PFSK-1 (cell line): Measurements from ENCODE around the gene CYSRT1.

Experiments
- FOXP2 ChIP-seq: optimal IDR thresholded peaks from 2 replicates; pipeline ENCODE3; 2011; ENCODE audit warnings: borderline replicate concordance, control low read depth, inconsistent platforms; ENCODE audit not compliant: insufficient read depth; ENCODE audit errors: extremely low read length, extremely low read depth
- POLR2AphosphoS5 ChIP-seq: IDR thresholded peaks from 2 replicates; pipeline ENCODE4 v1.6.1; 2012; ENCODE audit warnings: low read depth, mild to moderate bottlenecking, control low read depth, low read length, moderate library complexity
- REST ChIP-seq, 2 experiments: IDR thresholded peaks; 2 replicates each; pipeline versions ENCODE4 v1.6.1 to v1.8.0; 2011 to 2012; ENCODE audit warnings: low read depth in 2 of 2, low read length in 2 of 2, control low read depth in 1 of 2, inconsistent platforms in 1 of 2, mild to moderate bottlenecking in 1 of 2, moderate library complexity in 1 of 2; ENCODE audit not compliant: insufficient read depth in 1 of 2
- SIN3A ChIP-seq: IDR thresholded peaks from 2 replicates; pipeline ENCODE4 v1.6.1; 2012; ENCODE audit warnings: mild to moderate bottlenecking, low read length, moderate library complexity, borderline replicate concordance; ENCODE audit not compliant: insufficient read depth
- TAF1 ChIP-seq: IDR thresholded peaks from 2 replicates; pipeline ENCODE4 v1.6.1; 2012; ENCODE audit warnings: low read length, control low read depth, borderline replicate concordance; ENCODE audit not compliant: insufficient read depth

The CYSRT1 gene

GRCh38 chr9:137198051-137198901, 26.7 kb upstream of the CYSRT1 start:
- TF ChIP-seq POLR2AphosphoS5 (no peak), SIN3A (no peak), REST (IDR thresholded peaks at IDR 0.05; ENCODE audit: insufficient read depth in 1 of 2, low read depth in 2 of 2, low read length in 2 of 2) (no peak), TAF1 (no peak), FOXP2 (no peak)

GRCh38 chr9:137198902-137199283, 26.1 kb upstream of the CYSRT1 start:
- no peak for TF ChIP-seq FOXP2
- no peak for TF ChIP-seq REST (IDR thresholded peaks at IDR 0.05; ENCODE audit: insufficient read depth in 1 of 2, low read depth in 2 of 2, low read length in 2 of 2)
- no peak for TF ChIP-seq TAF1
- no peak for TF ChIP-seq SIN3A
- TF ChIP-seq POLR2AphosphoS5, result no peak

- no peak for TF ChIP-seq REST (IDR thresholded peaks at IDR 0.05; ENCODE audit: insufficient read depth in 1 of 2, low read depth in 2 of 2, low read length in 2 of 2)
- no peak for TF ChIP-seq FOXP2
- TF ChIP-seq SIN3A, result no peak
- TF ChIP-seq TAF1, result no peak
- TF ChIP-seq POLR2AphosphoS5, result no peak
Observed at GRCh38 chr9:137199411-137200121, 25.4 kb upstream of the CYSRT1 start.

- 0 out of 4 replicates have a peak, but pooled peaks have one; percentile 14 to 63 for TF ChIP-seq REST (IDR thresholded peaks at IDR 0.05; ENCODE audit: insufficient read depth in 1 of 2, low read depth in 2 of 2, low read length in 2 of 2)
- TF ChIP-seq FOXP2, result no peak
- TF ChIP-seq TAF1, result peak; percentile 98
- peak; percentile 86 for TF ChIP-seq POLR2AphosphoS5
- no peak for TF ChIP-seq SIN3A
Observed at GRCh38 chr9:137200311-137201204, 24.4 kb upstream of the CYSRT1 start, which contains the start of gene TPRN. Gene TPRN (minus strand): TSS chr9:137200741. CDS start chr9:137200711, 30 bp downstream.
